ENCODE results near the gene ZNF93. TPM values are rescaled to one million over a fixed set of nuclear protein-coding genes. Genes with fewer than 3 reads are reported as not detected.
"Not testable (repeated sequence)": the region's sequence is repeated elsewhere in the genome, so short reads cannot be mapped to it uniquely, and the experiment has no call there.

Gene ZNF93
- total RNA-seq, 2 experiments from 2014 or later: 20.3 to 22.2 TPM

- peaks cover 61% of the 10 kb centered on the region for H3K36me3 Mint-ChIP-seq
- POLR2A ChIA-PET: not testable (repeated sequence)
These were observed 8.4 kb upstream of the ZNF93 start for GRCh38 chr19:19892055-19892941.

DNA sequence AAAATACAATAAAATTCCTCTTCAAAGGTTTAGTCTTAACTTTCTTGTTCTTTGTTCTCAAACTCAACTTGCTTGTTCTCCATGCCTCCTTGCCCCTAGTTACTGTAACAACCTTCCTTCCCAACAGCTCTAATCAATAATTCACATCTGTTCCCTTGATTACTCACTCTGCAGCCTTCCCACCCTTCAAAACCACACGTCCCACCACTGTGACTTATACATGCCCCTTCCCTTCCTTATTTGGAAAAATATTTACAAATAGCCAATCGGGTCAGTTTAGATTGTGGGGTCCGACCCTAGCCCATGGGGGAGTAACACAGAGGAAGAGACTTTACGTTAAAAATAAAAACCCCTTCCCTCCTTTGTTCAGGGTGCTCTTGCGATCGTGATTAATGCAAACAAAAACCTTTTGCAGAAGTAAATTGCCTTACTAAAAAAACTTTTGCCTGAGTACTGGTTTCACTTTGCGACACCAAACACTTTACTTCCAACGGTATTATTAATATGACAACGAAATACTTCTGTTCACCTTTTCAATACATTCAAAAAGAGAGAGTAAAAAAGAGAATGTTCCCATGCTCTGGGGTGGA, 512 bp upstream of the ZNF93 start:
- POLR2A ChIA-PET: interaction anchor here (0.6 to 4.1 kb wide), 17 partner anchors 10 to 665 kb away, joined by 3 to 62 read pairs (median 6); partner anchors contain the start of genes ATP13A1, ZNF101, ZNF14 and ZNF253
- no peak for DNase-seq
- Mint-ChIP-seq H3K9me3 (peaks cover 49% of the 10 kb centered on the region), H3K4me1 (peaks cover 21% of the 10 kb centered on the region), H3K27ac (peak overlapping the region; percentile 93), H3K36me3 (peaks cover 74% of the 10 kb centered on the region), H3K4me3 (peak overlapping the region; percentile 93), H3K27me3 (no peaks in the 10 kb centered on the region)
- peak; percentile 4 for ATAC-seq (ENCODE audit: low read depth)

More at GRCh38 chr19:19892055-19892941, 8.4 kb upstream of the ZNF93 start:
- not testable (repeated sequence) for H3K4me3 Mint-ChIP-seq; H3K27ac Mint-ChIP-seq; DNase-seq; H3K4me1 Mint-ChIP-seq; H3K27me3 Mint-ChIP-seq; ATAC-seq (ENCODE audit: low read depth)
- peaks cover 36% of the 10 kb centered on the region for H3K9me3 Mint-ChIP-seq

DNA sequence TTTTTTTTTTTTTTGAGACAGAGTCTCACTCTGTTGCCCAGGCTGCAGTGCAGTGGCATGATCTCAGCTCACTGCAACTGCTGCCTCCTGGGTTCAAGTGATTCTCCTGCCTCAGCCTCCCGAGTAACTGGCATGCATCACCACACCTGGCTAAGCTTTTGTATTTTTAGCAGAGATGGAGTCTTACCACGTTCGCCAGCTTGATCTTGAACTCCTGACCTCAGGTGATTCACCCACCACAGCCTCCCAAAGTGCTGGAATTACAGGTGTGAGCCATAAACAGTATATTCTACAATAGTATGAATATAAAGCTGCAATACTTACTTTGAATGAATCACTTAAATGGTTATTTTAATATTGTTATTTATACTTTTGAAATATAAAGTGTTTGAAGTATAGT, 6.8 kb downstream of the ZNF93 start:
- ATAC-seq (ENCODE audit: low read depth); H3K27ac Mint-ChIP-seq; POLR2A ChIA-PET; H3K27me3 Mint-ChIP-seq; DNase-seq; H3K4me3 Mint-ChIP-seq: not testable (repeated sequence)
- Mint-ChIP-seq H3K4me1 (peaks cover 14% of the 10 kb centered on the region), H3K9me3 (peaks cover 37% of the 10 kb centered on the region), H3K36me3 (peaks cover 89% of the 10 kb centered on the region)

- peaks cover 91% of the 10 kb centered on the region for H3K36me3 Mint-ChIP-seq
- peaks cover 29% of the 10 kb centered on the region for H3K9me3 Mint-ChIP-seq
These were observed 8.9 kb downstream of the ZNF93 start for GRCh38 chr19:19909654-19910053.

DNA sequence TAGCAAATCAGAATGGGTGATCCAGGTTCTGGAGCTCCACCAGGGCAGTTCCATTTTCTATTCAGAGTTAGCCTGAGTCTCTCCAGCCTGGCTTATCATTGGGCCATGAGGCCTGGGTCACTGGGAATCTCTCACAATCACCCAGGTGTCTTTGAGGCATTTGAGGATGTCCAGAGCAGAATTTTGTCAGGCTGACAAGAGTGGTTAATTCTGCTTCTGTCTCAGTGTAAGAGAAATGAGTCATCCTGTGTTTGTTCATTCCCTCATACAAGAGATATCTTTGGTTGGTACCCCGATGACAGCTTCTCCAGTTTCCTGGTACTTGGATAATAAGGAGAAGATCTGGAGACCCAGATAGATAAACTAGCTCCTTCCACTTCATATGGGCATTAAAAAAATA, 10.4 kb downstream of the ZNF93 start:
- Mint-ChIP-seq H3K27me3 (no peaks in the 10 kb centered on the region), H3K4me3 (no peak overlapping the region), H3K36me3 (peaks cover 91% of the 10 kb centered on the region), H3K27ac (no peak overlapping the region), H3K9me3 (peaks cover 21% of the 10 kb centered on the region), H3K4me1 (no peaks in the 10 kb centered on the region)
- POLR2A ChIA-PET: interaction anchor here (0.9 kb wide), 1 partner anchor 10 kb away, joined by 3 read pairs; no protein-coding TSS in a partner anchor
- DNase-seq (no peak), ATAC-seq (ENCODE audit: low read depth) (no peak)

More at GRCh38 chr19:19909654-19910053, 8.9 kb downstream of the ZNF93 start:
- Mint-ChIP-seq H3K27me3 (no peaks in the 10 kb centered on the region), H3K27ac (no peak overlapping the region), H3K4me1 (peaks cover 7% of the 10 kb centered on the region), H3K4me3 (no peak overlapping the region)
- POLR2A ChIA-PET: no interaction called here
- DNase-seq (no peak), ATAC-seq (ENCODE audit: low read depth) (no peak)

GRCh38 chr19:19914596-19914995, 13.8 kb downstream of the ZNF93 start:
- no peaks in the 10 kb centered on the region for H3K4me1 Mint-ChIP-seq
- POLR2A ChIA-PET: no interaction called here
- DNase-seq (no peak), ATAC-seq (ENCODE audit: low read depth) (no peak)
- H3K9me3 Mint-ChIP-seq: peaks cover 18% of the 10 kb centered on the region
- H3K27me3 Mint-ChIP-seq: no peaks in the 10 kb centered on the region
- H3K36me3 Mint-ChIP-seq: peaks cover 90% of the 10 kb centered on the region
- no peak overlapping the region for H3K4me3 Mint-ChIP-seq
- no peak overlapping the region for H3K27ac Mint-ChIP-seq

DNA sequence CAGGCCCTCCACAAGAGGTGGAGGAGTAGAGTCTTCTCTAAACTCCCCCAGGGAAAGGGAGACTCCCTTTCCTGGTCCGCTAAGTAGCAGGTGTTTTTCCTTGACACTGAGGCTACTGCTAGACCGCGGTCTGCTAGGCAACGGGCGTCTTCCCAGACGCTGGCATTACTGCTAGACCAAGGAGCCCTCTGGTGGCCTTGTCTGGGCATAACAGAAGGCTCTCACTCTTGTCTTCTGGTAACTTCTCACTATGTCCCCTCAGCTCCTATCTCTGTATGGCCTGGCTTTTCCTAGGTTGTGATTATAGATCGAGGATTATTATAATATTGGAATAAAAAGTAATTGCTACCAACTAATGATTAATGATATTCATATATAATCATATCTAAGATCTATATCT, 29.7 kb downstream of the ZNF93 start:
- POLR2A ChIA-PET; ATAC-seq (ENCODE audit: low read depth); DNase-seq; H3K27ac Mint-ChIP-seq; H3K27me3 Mint-ChIP-seq; H3K4me3 Mint-ChIP-seq; H3K4me1 Mint-ChIP-seq: not testable (repeated sequence)
- Mint-ChIP-seq H3K9me3 (peaks cover 27% of the 10 kb centered on the region), H3K36me3 (peaks cover 80% of the 10 kb centered on the region)

DNA sequence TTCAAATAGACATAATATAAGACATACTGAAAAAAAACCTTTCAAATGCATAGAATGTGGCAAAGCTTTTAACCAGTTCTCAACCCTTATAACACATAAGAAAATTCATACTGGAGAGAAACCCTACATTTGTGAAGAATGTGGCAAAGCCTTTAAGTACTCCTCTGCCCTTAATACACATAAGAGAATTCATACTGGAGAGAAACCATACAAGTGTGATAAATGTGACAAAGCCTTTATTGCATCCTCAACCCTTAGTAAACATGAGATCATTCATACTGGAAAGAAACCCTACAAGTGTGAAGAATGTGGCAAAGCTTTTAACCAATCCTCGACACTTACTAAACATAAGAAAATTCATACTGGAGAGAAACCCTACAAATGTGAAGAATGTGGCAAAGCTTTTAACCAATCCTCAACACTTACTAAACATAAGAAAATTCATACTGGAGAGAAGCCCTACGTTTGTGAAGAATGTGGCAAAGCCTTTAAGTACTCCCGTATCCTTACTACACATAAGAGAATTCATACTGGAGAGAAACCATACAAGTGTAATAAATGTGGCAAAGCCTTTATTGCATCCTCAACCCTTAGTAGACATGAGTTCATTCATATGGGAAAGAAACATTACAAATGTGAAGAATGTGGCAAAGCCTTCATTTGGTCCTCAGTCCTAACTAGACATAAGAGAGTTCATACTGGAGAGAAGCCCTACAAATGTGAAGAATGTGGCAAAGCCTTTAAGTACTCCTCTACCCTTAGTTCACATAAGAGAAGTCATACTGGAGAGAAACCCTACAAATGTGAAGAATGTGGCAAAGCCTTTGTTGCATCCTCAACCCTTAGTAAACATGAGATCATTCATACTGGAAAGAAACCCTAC, 32.9 kb downstream of the ZNF93 start:
- Mint-ChIP-seq H3K36me3 (peaks cover 59% of the 10 kb centered on the region), H3K9me3 (peaks cover 25% of the 10 kb centered on the region)
- H3K4me1 Mint-ChIP-seq; H3K4me3 Mint-ChIP-seq; ATAC-seq (ENCODE audit: low read depth); POLR2A ChIA-PET; H3K27ac Mint-ChIP-seq; H3K27me3 Mint-ChIP-seq; DNase-seq: not testable (repeated sequence)

DNA sequence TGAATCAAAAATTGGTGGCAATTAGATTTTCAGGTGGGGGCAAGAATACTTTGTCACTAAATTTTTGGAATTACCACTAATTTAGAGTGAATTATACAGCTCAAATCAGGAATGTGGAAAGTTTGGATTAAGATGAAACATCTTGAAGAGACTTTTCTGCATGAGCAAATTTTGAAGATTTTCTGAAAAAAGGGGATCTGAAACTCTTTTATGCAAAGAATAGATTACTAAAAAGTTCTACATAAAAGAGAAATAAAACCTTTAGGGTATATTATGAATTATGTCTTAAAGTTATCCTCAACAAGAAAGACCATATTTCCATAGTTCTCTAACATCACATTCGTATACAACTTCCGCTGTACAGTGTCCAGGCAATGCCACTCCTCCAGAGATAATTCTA, 36.7 kb downstream of the ZNF93 start:
- H3K4me3 Mint-ChIP-seq: no peak overlapping the region
- no peak for DNase-seq
- H3K4me1 Mint-ChIP-seq: no peaks in the 10 kb centered on the region
- peaks cover 33% of the 10 kb centered on the region for H3K36me3 Mint-ChIP-seq
- no peak for ATAC-seq (ENCODE audit: low read depth)
- H3K27me3 Mint-ChIP-seq: no peaks in the 10 kb centered on the region
- H3K27ac Mint-ChIP-seq: no peak overlapping the region
- POLR2A ChIA-PET: no interaction called here
- peaks cover 30% of the 10 kb centered on the region for H3K9me3 Mint-ChIP-seq

DNA sequence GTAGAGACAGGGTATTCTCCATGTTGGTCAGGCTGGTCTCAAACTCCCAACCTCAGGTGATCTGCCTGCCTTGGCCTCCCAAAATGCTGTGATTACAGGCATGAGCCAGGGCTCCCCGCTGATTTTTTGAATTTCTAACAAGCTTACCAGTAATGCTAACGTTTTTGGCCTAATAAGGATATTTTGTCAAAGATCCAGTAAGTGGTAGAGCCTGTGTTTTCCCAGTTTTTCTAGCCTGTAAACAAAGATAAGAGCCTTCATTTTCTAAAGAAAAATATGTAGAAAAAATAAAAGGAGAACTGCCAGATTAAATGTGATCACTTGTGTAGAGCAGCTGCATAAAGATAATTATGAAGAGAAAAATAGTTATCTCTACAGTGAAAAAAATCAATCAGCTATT, 37.7 kb downstream of the ZNF93 start:
- no peak overlapping the region for H3K27ac Mint-ChIP-seq

GRCh38 chr19:19943848-19944582, 43.3 kb downstream of the ZNF93 start:
- DNase-seq (no peak), ATAC-seq (ENCODE audit: low read depth) (no peak)
- peaks cover 27% of the 10 kb centered on the region for H3K9me3 Mint-ChIP-seq
- H3K27me3 Mint-ChIP-seq: no peaks in the 10 kb centered on the region
- peaks cover 1% of the 10 kb centered on the region for H3K36me3 Mint-ChIP-seq
- no peak overlapping the region for H3K27ac Mint-ChIP-seq
- no peaks in the 10 kb centered on the region for H3K4me1 Mint-ChIP-seq
- POLR2A ChIA-PET: no interaction called here
- no peak overlapping the region for H3K4me3 Mint-ChIP-seq

More for the DNA sequence above, 37.7 kb downstream of the ZNF93 start:
- POLR2A ChIA-PET: no interaction called here
- Mint-ChIP-seq H3K4me3 (no peak overlapping the region), H3K9me3 (peaks cover 26% of the 10 kb centered on the region), H3K27me3 (no peaks in the 10 kb centered on the region), H3K36me3 (peaks cover 23% of the 10 kb centered on the region), H3K4me1 (no peaks in the 10 kb centered on the region)
- no peak for ATAC-seq (ENCODE audit: low read depth)
- DNase-seq: no peak

GRCh38 chr19:19944583-19944880, 43.8 kb downstream of the ZNF93 start:
- POLR2A ChIA-PET: no interaction called here
- peaks cover 27% of the 10 kb centered on the region for H3K9me3 Mint-ChIP-seq

GRCh38 chr19:19946226-19946625, 45.5 kb downstream of the ZNF93 start:
- Mint-ChIP-seq H3K36me3 (peaks cover 1% of the 10 kb centered on the region), H3K4me1 (no peaks in the 10 kb centered on the region)
- POLR2A ChIA-PET: no interaction called here

More at GRCh38 chr19:19944583-19944880, 43.8 kb downstream of the ZNF93 start:
- Mint-ChIP-seq H3K4me1 (no peaks in the 10 kb centered on the region), H3K36me3 (peaks cover 1% of the 10 kb centered on the region), H3K27me3 (no peaks in the 10 kb centered on the region), H3K27ac (no peak overlapping the region), H3K4me3 (no peak overlapping the region)
- ATAC-seq (ENCODE audit: low read depth) (no peak), DNase-seq (no peak)

More at GRCh38 chr19:19946226-19946625, 45.5 kb downstream of the ZNF93 start:
- ATAC-seq (ENCODE audit: low read depth) (no peak), DNase-seq (no peak)
- Mint-ChIP-seq H3K27me3 (no peaks in the 10 kb centered on the region), H3K9me3 (peaks cover 18% of the 10 kb centered on the region), H3K4me3 (no peak overlapping the region), H3K27ac (no peak overlapping the region)
